ENCODE data around the gene REN.

The REN gene

GRCh38 chr1:204130981-204131892, 34.9 kb downstream of the REN start:
- no peak for ATAC-seq

- no peak for ATAC-seq
These were observed 36.0 kb downstream of the REN start for GRCh38 chr1:204130178-204130577.

- peak; percentile 69 to 75 for ATAC-seq
These were observed 36.9 kb downstream of the REN start for GRCh38 chr1:204128964-204129896.

GRCh38 chr1:204128464-204128963, 37.6 kb downstream of the REN start:
- no peak for ATAC-seq

GRCh38 chr1:204127597-204128242, 38.4 kb downstream of the REN start:
- no peak for ATAC-seq

GRCh38 chr1:204126956-204127355, 39.2 kb downstream of the REN start:
- ATAC-seq, result no peak

- ATAC-seq, result no peak
These were observed 39.8 kb downstream of the REN start for GRCh38 chr1:204126386-204126785.

- no peak for ATAC-seq
These were observed 40.3 kb downstream of the REN start for GRCh38 chr1:204125759-204126351.

- no peak for ATAC-seq
These were observed 41.5 kb downstream of the REN start for GRCh38 chr1:204124639-204125038.

GRCh38 chr1:204123376-204123775, 42.8 kb downstream of the REN start:
- no peak for ATAC-seq

- ATAC-seq, result no peak
These were observed 44.1 kb downstream of the REN start for GRCh38 chr1:204121840-204122555.

- ATAC-seq, result no peak
These were observed 49.6 kb downstream of the REN start for GRCh38 chr1:204116539-204116938.

- no peak for ATAC-seq
These were observed 51.0 kb downstream of the REN start for GRCh38 chr1:204115116-204115515.

- no peak for ATAC-seq
These were observed 51.5 kb downstream of the REN start for GRCh38 chr1:204114606-204115005.

GRCh38 chr1:204113896-204114295, 52.2 kb downstream of the REN start:
- no peak for ATAC-seq

- ATAC-seq, result no peak
These were observed 53.0 kb downstream of the REN start for GRCh38 chr1:204112876-204113730.

GRCh38 chr1:204110894-204111633, 55.1 kb downstream of the REN start:
- ATAC-seq, result no peak

GRCh38 chr1:204108312-204109141, 57.6 kb downstream of the REN start:
- ATAC-seq, result no peak

GRCh38 chr1:204107892-204108291, 58.2 kb downstream of the REN start:
- ATAC-seq, result no peak
